Measurements from ENCODE around the gene DNHD1. TPM values are rescaled to one million over a fixed set of nuclear protein-coding genes. Genes with fewer than 3 reads are reported as not detected.

DNHD1 gene
- total and polyA plus RNA-seq, 2 of the 4 experiments (the other 2 are of a cell fraction) = 1.8 to 3.6 TPM

GRCh38 chr11:6480299-6480914 lies 16.7 kb upstream of the DNHD1 start:
- dilution Hi-C loops (cut with HindIII; ENCODE audit: low sequenced_read_pairs, unreplicated experiment) = no loop called here
- Histone ChIP-seq H3K36me3 (ENCODE audit: control insufficient read depth, insufficient read depth, low read length) (peaks cover 36% of the 10 kb centered on the region), H2AK5ac (ENCODE audit: low read depth, low read length) (peak overlapping the region; percentile 93), H2BK120ac (ENCODE audit: low read depth, low read length) (peak overlapping the region; percentile 21; the same call in 1 of the 2 replicates), H3K18ac (ENCODE audit: low read depth, low read length) (no peak overlapping the region), H3K27me3 (ENCODE audit: control insufficient read depth, insufficient read depth, low read length) (no peaks in the 10 kb centered on the region), H3K79me1 (ENCODE audit: low read depth in 1 of 2, low read length in 2 of 2) (peaks cover 39 to 62% of the 10 kb centered on the region in 2 experiments), H3K23ac (ENCODE audit: low read depth, low read length) (peak overlapping the region; percentile 85), H2AFZ (replicated peaks; ENCODE audit: low read length, poor library complexity) (peak overlapping the region; percentile 96), H4K5ac (ENCODE audit: low read depth, low read length) (peak overlapping the region; percentile 62), H3K4me3 (ENCODE audit: insufficient read depth, low read depth, low read length) (peak overlapping the region; percentile 82), H3K4me2 (ENCODE audit: low read depth, low read length) (peak overlapping the region; percentile 92), H3K4me1 (ENCODE audit: control insufficient read depth, insufficient read depth, low read length) (peaks cover 8% of the 10 kb centered on the region), H3K4ac (ENCODE audit: low read depth, low read length) (peak overlapping the region; percentile 93), H4K91ac (ENCODE audit: insufficient read depth, low read depth, low read length) (peak overlapping the region; percentile 78), H3K9me3 (ENCODE audit: control insufficient read depth, insufficient read depth, low read length) (no peaks in the 10 kb centered on the region), H3K56ac (ENCODE audit: extremely low read depth, insufficient read depth, low read length) (peak overlapping the region; percentile 45), H2BK15ac (ENCODE audit: low read depth, low read length) (0 out of 3 replicates have a peak overlapping the region, but pooled peaks have one; percentile 2), H3K14ac (replicated peaks; ENCODE audit: low read depth, low read length) (peak overlapping the region; percentile 91), H2BK5ac (ENCODE audit: low read depth, low read length, poor library complexity, severe bottlenecking) (no peak overlapping the region), H2AK9ac (replicated peaks; ENCODE audit: low read depth, low read length, poor library complexity) (peak overlapping the region; percentile 98), H3K9ac (ENCODE audit: low read depth, low read length) (peak overlapping the region; percentile 95), H3K27ac (ENCODE audit: insufficient read depth, low read length) (peak overlapping the region; percentile 83), H3K9me1 (ENCODE audit: insufficient read depth, low read length) (peaks cover 9% of the 10 kb centered on the region; the same call in 1 of the 2 replicates), H4K8ac (ENCODE audit: low read depth in 2 of 2, low read length in 2 of 2) (peak overlapping the region; percentile 45 to 96; a peak in 3 of 4 replicates), H4K20me1 (ENCODE audit: insufficient read depth, low read length) (peaks cover 10% of the 10 kb centered on the region), H2BK20ac (ENCODE audit: low read depth, low read length) (no peak overlapping the region)
- BruUV-seq (replicated peaks) = TSS peak; percentile 37
- in situ Hi-C loops (cut with MboI; ENCODE audit: low sequenced_read_pairs) = no loop called here
- ATAC-seq (ENCODE audit: low read depth) = no peak
- no peak for DNase-seq
- ChIA-PET CTCF (no interaction called here), POLR2A (ENCODE audit: unreplicated experiment) (no interaction called here)
- WGBS, 2 experiments (ENCODE audit: extremely low coverage in 2 of 2, insufficient read length in 1 of 2) = no CpG with 5 or more reads among the region's 9 CpGs
- intact Hi-C loops (cut with micrococcal nuclease) = loop anchor here (5.0 kb wide), 2 partner anchors 122 to 202 kb away; partner anchors contain the start of genes ILK, MRPL17 and RRP8
- no peak; the same call in 1 of the 2 replicates for TF ChIP-seq CHD1 (IDR thresholded peaks at IDR 0.05; ENCODE audit: low read depth, low read length)
- TF ChIP-seq MAZ (IDR thresholded peaks at IDR 0.05; ENCODE audit: borderline replicate concordance, low read depth, low read length) = no peak
- TF ChIP-seq POLR2A (IDR thresholded peaks at IDR 0.05; ENCODE audit: low read depth, low read length) = no peak
- TF ChIP-seq MAFK (IDR thresholded peaks at IDR 0.05; ENCODE audit: low read depth, low read length) = no peak
- TF ChIP-seq MXI1 (IDR thresholded peaks at IDR 0.05; ENCODE audit: borderline replicate concordance, low read depth, low read length) = no peak
- TF ChIP-seq BHLHE40 (IDR thresholded peaks at IDR 0.05; ENCODE audit: low read depth, low read length) = no peak
- TF ChIP-seq RCOR1 (IDR thresholded peaks at IDR 0.05; ENCODE audit: insufficient replicate concordance, low read length) = no peak
- no peak for TF ChIP-seq CTCF (conservative IDR thresholded peaks at IDR 0.05; ENCODE audit: low read depth, low read length)
- TF ChIP-seq ELK1 (IDR thresholded peaks at IDR 0.05; ENCODE audit: borderline replicate concordance, low read depth, low read length) = no peak
- no peak for TF ChIP-seq USF2 (IDR thresholded peaks at IDR 0.05; ENCODE audit: low read depth, low read length)
- TF ChIP-seq NFE2L2 (IDR thresholded peaks at IDR 0.05; ENCODE audit: low read depth, low read length) = no peak
- no peak for TF ChIP-seq CEBPB (IDR thresholded peaks at IDR 0.05; ENCODE audit: low read depth, low read length)
- no peak for TF ChIP-seq FOS (IDR thresholded peaks at IDR 0.05; ENCODE audit: low read depth, low read length)
- no peak for TF ChIP-seq SMC3 (IDR thresholded peaks at IDR 0.05; ENCODE audit: low read depth, low read length)
- no peak for TF ChIP-seq RAD21 (IDR thresholded peaks at IDR 0.05; ENCODE audit: low read length)
